IMR-90 (cell line): ENCODE data around the gene ADAMTS3. TPM values are rescaled to one million over a fixed set of nuclear protein-coding genes. Genes with fewer than 3 reads are reported as not detected.

ENCODE experiments used
- ATAC-seq: fragments of 200-7000 bp; cut with Tn5 transposase; 2 replicates; pipeline ENCODE4 v1.9.1; 2020; ENCODE audit warnings: low read depth, mild to moderate bottlenecking, moderate library complexity
- BruUV-seq: library from RNA; stranded (reverse); fragments of 400-500 nt; replicated peaks from 2 replicates; lab custom pipeline; 2021; lab: Mats Ljungman, UMichigan
- CTCF ChIA-PET: fragments of 300-600 bp; formaldehyde crosslinking; extraction: SDS; loops from one replicate; lab custom pipeline; 2021; ENCODE audit warnings: antibody characterized with exemption; lab: Yijun Ruan, JAX
- POLR2A ChIA-PET: fragments of 300-600 bp; sonication (Branson Sonifier 250); formaldehyde crosslinking; loops from one replicate; lab custom pipeline; 2022; ENCODE audit warnings: antibody characterized with exemption; ENCODE audit not compliant: unreplicated experiment; lab: Charles Lee
- DNase-seq: peaks from one replicate; pipeline ENCODE4 v3.0.0; 2013
- H2AFZ ChIP-seq: replicated peaks from 2 replicates; pipeline ENCODE3; 2013; ENCODE audit warnings: low read length, mild to moderate bottlenecking; ENCODE audit not compliant: poor library complexity
- H2AK5ac ChIP-seq: 2 replicates; pipeline ENCODE4 v1.6.1; 2013; ENCODE audit warnings: low read depth, low read length, inconsistent platforms
- H2AK9ac ChIP-seq: replicated peaks from 2 replicates; pipeline ENCODE3; 2013; ENCODE audit warnings: mild to moderate bottlenecking, low read depth, low read length, moderate library complexity; ENCODE audit not compliant: poor library complexity
- H2BK120ac ChIP-seq: 2 replicates; pipeline ENCODE4 v1.6.1; 2013; ENCODE audit warnings: low read depth, low read length, inconsistent platforms
- H2BK15ac ChIP-seq: 3 replicates; pipeline ENCODE4 v1.6.1; 2013; ENCODE audit warnings: low read depth, low read length, inconsistent platforms
- H2BK20ac ChIP-seq: 2 replicates; pipeline ENCODE4 v1.6.1; 2013; ENCODE audit warnings: low read depth, mild to moderate bottlenecking, inconsistent platforms, low read length, moderate library complexity
- H2BK5ac ChIP-seq: 2 replicates; pipeline ENCODE4 v1.6.1; 2013; ENCODE audit warnings: mild to moderate bottlenecking, low read depth, low read length, inconsistent platforms; ENCODE audit not compliant: poor library complexity, severe bottlenecking
- H3K14ac ChIP-seq: replicated peaks from 2 replicates; pipeline ENCODE4 v1.6.1; 2013; ENCODE audit warnings: low read depth, low read length, inconsistent platforms
- H3K18ac ChIP-seq: 2 replicates; pipeline ENCODE4 v1.6.1; 2013; ENCODE audit warnings: low read depth, low read length, control low read depth
- H3K23ac ChIP-seq: 2 replicates; pipeline ENCODE4 v1.6.1; 2013; ENCODE audit warnings: low read depth, low read length, inconsistent platforms
- H3K27ac ChIP-seq: 2 replicates; pipeline ENCODE4 v1.5.1; 2013; ENCODE audit warnings: mild to moderate bottlenecking, control low read depth, low read length; ENCODE audit not compliant: insufficient read depth
- H3K27me3 ChIP-seq: 2 replicates; pipeline ENCODE4 v1.6.1; 2013; ENCODE audit warnings: low read length; ENCODE audit not compliant: control insufficient read depth, insufficient read depth
- H3K36me3 ChIP-seq: 2 replicates; pipeline ENCODE4 v1.6.1; 2013; ENCODE audit warnings: low read length, mixed read lengths; ENCODE audit not compliant: control insufficient read depth, insufficient read depth
- H3K4ac ChIP-seq: 2 replicates; pipeline ENCODE4 v1.6.1; 2013; ENCODE audit warnings: low read depth, low read length, inconsistent platforms
- H3K4me1 ChIP-seq: 2 replicates; pipeline ENCODE4 v1.6.1; 2013; ENCODE audit warnings: low read length, mixed read lengths; ENCODE audit not compliant: control insufficient read depth, insufficient read depth
- H3K4me2 ChIP-seq: 2 replicates; pipeline ENCODE4 v1.6.1; 2013; ENCODE audit warnings: low read depth, mild to moderate bottlenecking, control low read depth, low read length, moderate library complexity
- H3K4me3 ChIP-seq: 2 replicates; pipeline ENCODE4 v1.5.1; 2013; ENCODE audit warnings: low read depth, mild to moderate bottlenecking, control low read depth, low read length, moderate library complexity; ENCODE audit not compliant: insufficient read depth
- H3K56ac ChIP-seq: 2 replicates; pipeline ENCODE4 v1.6.1; 2013; ENCODE audit warnings: low read length, inconsistent platforms; ENCODE audit not compliant: insufficient read depth; ENCODE audit errors: extremely low read depth
- H3K79me1 ChIP-seq, 2 experiments: 2 replicates each; pipeline ENCODE4 v1.6.1; 2013; ENCODE audit warnings: low read length in 2 of 2, inconsistent platforms in 1 of 2, low read depth in 1 of 2
- H3K9ac ChIP-seq: 2 replicates; pipeline ENCODE4 v1.6.1; 2013; ENCODE audit warnings: low read depth, low read length, control low read depth
- H3K9me1 ChIP-seq: 2 replicates; pipeline ENCODE4 v1.6.1; 2013; ENCODE audit warnings: low read length, inconsistent platforms; ENCODE audit not compliant: insufficient read depth
- H3K9me3 ChIP-seq: 2 replicates; pipeline ENCODE4 v1.6.1; 2013; ENCODE audit warnings: low read length; ENCODE audit not compliant: control insufficient read depth, insufficient read depth
- H4K20me1 ChIP-seq: 2 replicates; pipeline ENCODE4 v1.6.1; 2013; ENCODE audit warnings: low read length, inconsistent platforms; ENCODE audit not compliant: insufficient read depth
- H4K5ac ChIP-seq: 2 replicates; pipeline ENCODE4 v1.6.1; 2013; ENCODE audit warnings: mild to moderate bottlenecking, low read depth, low read length, control low read depth
- H4K8ac ChIP-seq, 2 experiments: 2 replicates each; pipeline ENCODE4 v1.6.1; 2013; ENCODE audit warnings: low read depth in 2 of 2, low read length in 2 of 2, control low read depth in 1 of 2, inconsistent platforms in 1 of 2
- H4K91ac ChIP-seq: 2 replicates; pipeline ENCODE4 v1.6.1; 2013; ENCODE audit warnings: low read depth, low read length, inconsistent platforms; ENCODE audit not compliant: insufficient read depth
- CEBPB ChIP-seq: IDR thresholded peaks from 2 replicates; pipeline ENCODE4 v1.6.1; 2012; ENCODE audit warnings: low read depth, low read length, improper control_type of control experiment
- CTCF ChIP-seq: conservative IDR thresholded peaks from 2 replicates; pipeline ENCODE4 v1.5.1; 2012; ENCODE audit warnings: mild to moderate bottlenecking, low read depth, low read length, improper control_type of control experiment
- ELK1 ChIP-seq: fragments of 150-350 bp; IDR thresholded peaks from 2 replicates; pipeline ENCODE4 v1.6.1; 2016; ENCODE audit warnings: low read depth, mild to moderate bottlenecking, low read length, moderate library complexity, borderline replicate concordance
- FOS ChIP-seq: fragments of 150-350 bp; IDR thresholded peaks from 2 replicates; pipeline ENCODE4 v1.6.1; 2016; ENCODE audit warnings: low read depth, low read length
- MAFK ChIP-seq: IDR thresholded peaks from 2 replicates; pipeline ENCODE4 v1.6.1; 2012; ENCODE audit warnings: low read depth, low read length, improper control_type of control experiment
- NFE2L2 ChIP-seq: fragments of 150-350 bp; IDR thresholded peaks from 2 replicates; pipeline ENCODE4 v1.6.1; 2016; ENCODE audit warnings: low read depth, mild to moderate bottlenecking, low read length
- POLR2A ChIP-seq: IDR thresholded peaks from 2 replicates; pipeline ENCODE4 v1.6.1; 2012; ENCODE audit warnings: mild to moderate bottlenecking, low read depth, low read length
- RAD21 ChIP-seq: IDR thresholded peaks from 2 replicates; pipeline ENCODE4 v1.6.1; 2012; ENCODE audit warnings: low read length, improper control_type of control experiment
- RCOR1 ChIP-seq: IDR thresholded peaks from 2 replicates; pipeline ENCODE4 v1.6.1; 2012; ENCODE audit warnings: mild to moderate bottlenecking, low read length, improper control_type of control experiment; ENCODE audit not compliant: insufficient replicate concordance
- RFX5 ChIP-seq: IDR thresholded peaks from 2 replicates; pipeline ENCODE4 v1.8.0; 2012; ENCODE audit warnings: low read depth, mild to moderate bottlenecking, low read length, moderate library complexity
- WGBS, 2 experiments: methylation state at CpG; one replicate each; pipeline versions ENCODE4 v1.1.5 to v1.1.7; 2013; ENCODE audit warnings: missing lambda C conversion rate in 2 of 2; ENCODE audit not compliant: insufficient read length in 1 of 2; ENCODE audit errors: extremely low coverage in 2 of 2; 5-methylcytosine and 5-hydroxymethylcytosine counted together
- dilution Hi-C: fragments of 300-500 bp; cut with HindIII; formaldehyde crosslinking; loops from one replicate; pipeline ENCODE4 v1.14.3; 2018; ENCODE audit warnings: low sequenced_read_pairs; ENCODE audit not compliant: unreplicated experiment
- in situ Hi-C: fragments of 300-500 bp; cut with MboI; formaldehyde crosslinking; loops from 3 replicates; pipeline ENCODE4 v1.14.3; 2019; ENCODE audit warnings: low sequenced_read_pairs, inconsistent platforms, mixed read lengths
- intact Hi-C: fragments of 100-400 bp; cut with micrococcal nuclease; formaldehyde crosslinking; loops from 2 replicates; pipeline ENCODE4 v1.10.0; 2022
- polyA plus RNA-seq, 3 experiments: library from polyadenylated mRNA; depleted of rRNA; stranded (reverse); fragments of >200 nt; gene quantifications; 2 replicates each; pipeline ENCODE4 v1.2.3, GENCODE V29; 2012; ENCODE audit warnings: low replicate concordance in 1 of 3
- total RNA-seq: library from RNA; depleted of rRNA; stranded (reverse); fragments of >200 nt; gene quantifications from 2 replicates; pipeline ENCODE4 v1.2.3, GENCODE V29; 2012

The ADAMTS3 gene
- total and polyA plus RNA-seq, 2 of the 4 experiments (the other 2 are of a cell fraction) = 0.68 to 2.9 TPM

GRCh38 chr4:72243641-72244040, 325.4 kb downstream of the ADAMTS3 start:
- ChIA-PET POLR2A (interaction anchor here (0.6 kb wide), 1 partner anchor 1546 kb away, joined by 3 read pairs; no protein-coding TSS in a partner anchor), CTCF (no interaction called here)
- intact Hi-C loops = no loop called here
- ATAC-seq = no peak
- H4K91ac ChIP-seq = no peak overlapping the region
- no peak overlapping the region for H3K56ac ChIP-seq
- H3K9ac ChIP-seq = no peak overlapping the region
- H2BK5ac ChIP-seq = no peak overlapping the region
- H2BK15ac ChIP-seq = no peak overlapping the region
- no peaks in the 10 kb centered on the region for H3K79me1 ChIP-seq
- no peak overlapping the region for H2BK20ac ChIP-seq
- no peak overlapping the region for H2AFZ ChIP-seq
- H3K4me3 ChIP-seq = no peak overlapping the region
- H3K4ac ChIP-seq = no peak overlapping the region
- no peak for TF ChIP-seq ELK1
- no peak for TF ChIP-seq RAD21
- no peak for TF ChIP-seq RFX5
- no peak for TF ChIP-seq RCOR1
- no peak for TF ChIP-seq NFE2L2
- TF ChIP-seq CTCF = no peak
- TF ChIP-seq POLR2A = no peak
- no peak for TF ChIP-seq FOS
- no peak for TF ChIP-seq MAFK
- no peak for TF ChIP-seq CEBPB
- H3K27me3 ChIP-seq = no peaks in the 10 kb centered on the region
- H3K9me3 ChIP-seq = no peaks in the 10 kb centered on the region
- no peak overlapping the region for H2AK9ac ChIP-seq
- no peak overlapping the region for H3K4me2 ChIP-seq
- H3K9me1 ChIP-seq = no peaks in the 10 kb centered on the region
- no peak overlapping the region for H3K14ac ChIP-seq
- H3K23ac ChIP-seq = no peak overlapping the region
- BruUV-seq = no TSS peak
- H3K4me1 ChIP-seq = no peaks in the 10 kb centered on the region
- WGBS, 2 experiments = no CpG with 5 or more reads among the region's 3 CpGs
- in situ Hi-C loops = no loop called here
- H4K5ac ChIP-seq = no peak overlapping the region
- no peak overlapping the region for H3K27ac ChIP-seq
- H2AK5ac ChIP-seq = no peak overlapping the region
- H3K36me3 ChIP-seq = no peaks in the 10 kb centered on the region
- no peak overlapping the region for H4K8ac ChIP-seq
- H3K18ac ChIP-seq = no peak overlapping the region
- DNase-seq = no peak
- H2BK120ac ChIP-seq = no peak overlapping the region
- H4K20me1 ChIP-seq = no peaks in the 10 kb centered on the region
- dilution Hi-C loops = no loop called here
